ENCODE results near the gene AP1M1.

The AP1M1 gene

DNA sequence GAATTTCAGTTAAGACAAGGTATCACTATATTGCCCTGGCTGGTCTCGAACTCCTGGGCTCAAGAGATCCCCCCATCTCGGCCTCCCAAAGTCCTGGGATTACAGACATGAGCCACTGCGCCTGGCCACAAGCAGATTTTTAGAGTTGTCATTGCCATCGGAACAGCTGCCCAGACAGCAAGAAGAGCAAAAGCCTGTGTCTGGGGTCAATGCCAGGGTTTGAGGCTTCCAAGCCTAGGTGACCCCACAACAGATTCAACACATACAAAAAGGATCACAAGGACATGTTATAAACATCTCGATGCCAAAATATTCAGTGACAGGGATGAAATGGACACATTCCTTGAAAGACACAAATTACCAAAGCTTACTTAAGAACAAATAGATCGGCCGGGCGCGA lies 86.8 kb downstream of the AP1M1 start:
- TF ChIP-seq NFIC (IDR thresholded peaks at IDR 0.05): no peak
- TF ChIP-seq FOXM1 (IDR thresholded peaks at IDR 0.05; ENCODE audit: borderline replicate concordance, low read depth): no peak
- no peak for TF ChIP-seq CREB1 (IDR thresholded peaks at IDR 0.05; ENCODE audit: low read depth)
- TF ChIP-seq ZBTB7A (IDR thresholded peaks at IDR 0.05; ENCODE audit: low read depth): no peak
- no peak for TF ChIP-seq EGR1 (IDR thresholded peaks at IDR 0.05)
- TF ChIP-seq, protein P1, sequence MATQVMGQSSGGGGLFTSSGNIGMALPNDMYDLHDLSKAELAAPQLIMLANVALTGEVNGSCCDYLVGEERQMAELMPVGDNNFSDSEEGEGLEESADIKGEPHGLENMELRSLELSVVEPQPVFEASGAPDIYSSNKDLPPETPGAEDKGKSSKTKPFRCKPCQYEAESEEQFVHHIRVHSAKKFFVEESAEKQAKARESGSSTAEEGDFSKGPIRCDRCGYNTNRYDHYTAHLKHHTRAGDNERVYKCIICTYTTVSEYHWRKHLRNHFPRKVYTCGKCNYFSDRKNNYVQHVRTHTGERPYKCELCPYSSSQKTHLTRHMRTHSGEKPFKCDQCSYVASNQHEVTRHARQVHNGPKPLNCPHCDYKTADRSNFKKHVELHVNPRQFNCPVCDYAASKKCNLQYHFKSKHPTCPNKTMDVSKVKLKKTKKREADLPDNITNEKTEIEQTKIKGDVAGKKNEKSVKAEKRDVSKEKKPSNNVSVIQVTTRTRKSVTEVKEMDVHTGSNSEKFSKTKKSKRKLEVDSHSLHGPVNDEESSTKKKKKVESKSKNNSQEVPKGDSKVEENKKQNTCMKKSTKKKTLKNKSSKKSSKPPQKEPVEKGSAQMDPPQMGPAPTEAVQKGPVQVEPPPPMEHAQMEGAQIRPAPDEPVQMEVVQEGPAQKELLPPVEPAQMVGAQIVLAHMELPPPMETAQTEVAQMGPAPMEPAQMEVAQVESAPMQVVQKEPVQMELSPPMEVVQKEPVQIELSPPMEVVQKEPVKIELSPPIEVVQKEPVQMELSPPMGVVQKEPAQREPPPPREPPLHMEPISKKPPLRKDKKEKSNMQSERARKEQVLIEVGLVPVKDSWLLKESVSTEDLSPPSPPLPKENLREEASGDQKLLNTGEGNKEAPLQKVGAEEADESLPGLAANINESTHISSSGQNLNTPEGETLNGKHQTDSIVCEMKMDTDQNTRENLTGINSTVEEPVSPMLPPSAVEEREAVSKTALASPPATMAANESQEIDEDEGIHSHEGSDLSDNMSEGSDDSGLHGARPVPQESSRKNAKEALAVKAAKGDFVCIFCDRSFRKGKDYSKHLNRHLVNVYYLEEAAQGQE (IDR thresholded peaks at IDR 0.05; ENCODE audit: low read depth): no peak
- TF ChIP-seq TEAD4 (IDR thresholded peaks at IDR 0.05): no peak
- TF ChIP-seq, protein P2, sequence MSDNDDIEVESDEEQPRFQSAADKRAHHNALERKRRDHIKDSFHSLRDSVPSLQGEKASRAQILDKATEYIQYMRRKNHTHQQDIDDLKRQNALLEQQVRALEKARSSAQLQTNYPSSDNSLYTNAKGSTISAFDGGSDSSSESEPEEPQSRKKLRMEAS (IDR thresholded peaks at IDR 0.05): no peak
- TF ChIP-seq RAD21 (IDR thresholded peaks at IDR 0.05; ENCODE audit: low read depth): no peak
- TF ChIP-seq CEBPB (IDR thresholded peaks at IDR 0.05): no peak
- TF ChIP-seq EP300 (IDR thresholded peaks at IDR 0.05; ENCODE audit: borderline replicate concordance): no peak
- no peak for TF ChIP-seq TCF12 (IDR thresholded peaks at IDR 0.05; ENCODE audit: low read depth)
- TF ChIP-seq, protein P3, sequence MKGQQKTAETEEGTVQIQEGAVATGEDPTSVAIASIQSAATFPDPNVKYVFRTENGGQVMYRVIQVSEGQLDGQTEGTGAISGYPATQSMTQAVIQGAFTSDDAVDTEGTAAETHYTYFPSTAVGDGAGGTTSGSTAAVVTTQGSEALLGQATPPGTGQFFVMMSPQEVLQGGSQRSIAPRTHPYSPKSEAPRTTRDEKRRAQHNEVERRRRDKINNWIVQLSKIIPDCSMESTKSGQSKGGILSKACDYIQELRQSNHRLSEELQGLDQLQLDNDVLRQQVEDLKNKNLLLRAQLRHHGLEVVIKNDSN (IDR thresholded peaks at IDR 0.05): no peak

DNA sequence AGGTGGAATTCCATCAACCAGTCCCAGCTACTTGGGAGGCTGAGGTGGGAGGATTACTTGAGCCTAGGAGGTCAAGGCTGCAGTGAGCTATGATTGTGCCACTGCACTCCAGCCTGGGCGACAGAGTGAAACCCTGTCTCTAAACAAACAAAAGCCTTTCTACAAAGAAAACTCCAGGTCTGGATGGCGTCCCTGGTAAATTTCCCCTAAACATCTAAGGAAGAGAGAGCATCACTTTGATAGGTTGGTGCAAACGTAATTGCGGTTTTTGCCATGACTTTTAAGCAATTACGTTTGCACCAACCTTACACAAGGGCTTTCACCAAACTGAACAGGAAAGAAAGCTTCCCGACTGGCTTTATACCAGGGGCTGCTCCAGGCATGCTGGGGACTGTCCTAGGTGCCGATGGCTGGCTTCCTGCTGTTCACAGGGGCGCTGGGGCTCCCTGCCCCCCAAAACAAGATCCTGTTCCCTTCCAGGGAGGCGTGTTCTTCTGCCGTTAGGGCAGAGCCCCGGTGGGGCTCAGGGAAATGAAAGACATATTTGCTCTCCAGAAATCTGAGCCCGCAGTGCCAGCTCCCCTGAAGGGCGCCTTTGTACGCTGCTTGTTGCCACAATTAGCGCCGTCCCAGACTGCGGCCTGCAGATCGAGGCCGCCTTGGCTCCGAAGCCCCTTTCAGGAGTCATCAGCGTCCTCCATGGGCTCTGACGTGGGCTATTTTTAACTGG lies 88.2 kb downstream of the AP1M1 start:
- TF ChIP-seq ZBTB7A (IDR thresholded peaks at IDR 0.05; ENCODE audit: low read depth) (no peak), EGR1 (IDR thresholded peaks at IDR 0.05) (no peak), TAF1 (IDR thresholded peaks at IDR 0.05; ENCODE audit: low read depth) (no peak), EP300 (IDR thresholded peaks at IDR 0.05; ENCODE audit: borderline replicate concordance) (no peak), CREB1 (IDR thresholded peaks at IDR 0.05; ENCODE audit: low read depth) (no peak), RAD21 (IDR thresholded peaks at IDR 0.05; ENCODE audit: low read depth) (no peak), TCF12 (IDR thresholded peaks at IDR 0.05; ENCODE audit: low read depth) (no peak), TEAD4 (IDR thresholded peaks at IDR 0.05) (no peak), CEBPB (IDR thresholded peaks at IDR 0.05) (no peak)
- TF ChIP-seq, protein P3 (IDR thresholded peaks at IDR 0.05): no peak
- TF ChIP-seq, protein P1 (IDR thresholded peaks at IDR 0.05; ENCODE audit: low read depth): no peak

DNA sequence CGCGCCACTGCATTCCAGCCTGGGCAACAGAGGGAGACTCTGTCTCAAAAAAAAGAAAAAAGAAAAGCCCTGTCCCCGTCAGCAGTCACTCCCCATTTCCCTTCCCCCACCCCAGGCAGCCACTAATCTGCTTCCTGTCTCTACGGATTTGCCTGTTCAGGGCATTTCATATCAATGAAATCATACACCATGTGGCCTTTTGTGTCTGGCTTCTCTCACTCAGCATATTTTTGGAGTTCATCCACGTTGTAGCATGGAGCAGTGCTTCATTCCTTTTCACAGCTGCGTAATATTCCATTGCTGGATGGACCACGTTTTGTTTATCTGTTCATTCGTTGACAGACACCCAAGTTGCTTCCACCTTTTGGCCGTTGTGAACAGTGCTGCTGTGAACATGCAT lies 90.8 kb downstream of the AP1M1 start:
- TF ChIP-seq TEAD4 (IDR thresholded peaks at IDR 0.05) (no peak), TAF1 (IDR thresholded peaks at IDR 0.05; ENCODE audit: low read depth) (no peak), EP300 (IDR thresholded peaks at IDR 0.05; ENCODE audit: borderline replicate concordance) (no peak), EGR1 (IDR thresholded peaks at IDR 0.05) (no peak), CEBPB (IDR thresholded peaks at IDR 0.05) (no peak), CREB1 (IDR thresholded peaks at IDR 0.05; ENCODE audit: low read depth) (no peak)
- TF ChIP-seq, protein P3 (IDR thresholded peaks at IDR 0.05): no peak

DNA sequence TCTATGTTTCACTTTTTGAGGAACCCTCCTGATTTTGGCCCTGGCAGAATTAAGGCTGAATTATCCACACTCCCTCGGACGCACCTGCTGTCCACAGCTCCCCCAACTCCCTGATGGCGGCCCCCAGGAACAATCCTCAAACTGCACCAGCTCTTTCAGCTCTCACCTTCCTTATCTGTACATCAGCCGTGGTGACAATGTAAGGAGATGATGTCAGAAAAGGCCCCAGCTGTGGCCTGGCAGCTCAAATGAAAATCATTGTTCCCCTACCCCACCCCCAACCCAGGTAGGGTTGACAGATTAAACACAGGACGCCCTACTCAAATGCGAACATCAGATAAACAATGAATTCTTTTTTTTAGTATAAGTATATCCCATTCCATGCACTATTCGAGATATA lies 91.9 kb downstream of the AP1M1 start:
- TF ChIP-seq CREB1 (IDR thresholded peaks at IDR 0.05; ENCODE audit: low read depth) (no peak), NFIC (IDR thresholded peaks at IDR 0.05) (no peak), FOXM1 (IDR thresholded peaks at IDR 0.05; ENCODE audit: borderline replicate concordance, low read depth) (no peak), YY1 (IDR thresholded peaks at IDR 0.05; ENCODE audit: low read depth) (no peak), CEBPB (IDR thresholded peaks at IDR 0.05) (no peak), TAF1 (IDR thresholded peaks at IDR 0.05; ENCODE audit: low read depth) (no peak), ZBTB7A (IDR thresholded peaks at IDR 0.05; ENCODE audit: low read depth) (no peak), EP300 (IDR thresholded peaks at IDR 0.05; ENCODE audit: borderline replicate concordance) (no peak), RAD21 (IDR thresholded peaks at IDR 0.05; ENCODE audit: low read depth) (no peak), TEAD4 (IDR thresholded peaks at IDR 0.05) (no peak), EGR1 (IDR thresholded peaks at IDR 0.05) (no peak)
- TF ChIP-seq, protein P3 (IDR thresholded peaks at IDR 0.05): no peak
- TF ChIP-seq, protein P1 (IDR thresholded peaks at IDR 0.05; ENCODE audit: low read depth): no peak
- TF ChIP-seq, protein P2 (IDR thresholded peaks at IDR 0.05): no peak

Data from Ishikawa (cell line).